HEK293 (cell line): ENCODE results near the gene PHF3.
"Not testable (repeated sequence)": the region's sequence is repeated elsewhere in the genome, so short reads cannot be mapped to it uniquely, and the experiment has no call there.

Source experiments
- CTCF ChIA-PET: fragments of 350-600 bp; formaldehyde crosslinking; extraction: SDS; loops from one replicate; lab custom pipeline; 2021; ENCODE audit warnings: antibody characterized with exemption; lab: Yijun Ruan, JAX
- POLR2A ChIA-PET: fragments of 300-600 bp; formaldehyde crosslinking; extraction: SDS; loops from one replicate; lab custom pipeline; 2020; ENCODE audit warnings: antibody characterized with exemption, inconsistent platforms; lab: Yijun Ruan, JAX
- H3K27ac ChIP-seq: fragments of 200-500 bp; sonication (Bioruptor generic); 2 replicates; pipeline ENCODE4 v1.5.1; 2014; ENCODE audit warnings: low read depth, low read length, control low read depth, inconsistent platforms; ENCODE audit errors: extremely low read depth
- H3K36me3 ChIP-seq, 2 experiments: fragments of 200-500 bp in 1 of 2; sonication (Bioruptor generic) in 1 of 2; 1 replicate in 1 of 2; 2 replicates in 1 of 2; pipeline ENCODE4 v1.5.1; 2014 to 2017; ENCODE audit warnings: inconsistent platforms in 2 of 2, low read length in 2 of 2; ENCODE audit not compliant: control insufficient read depth in 2 of 2, insufficient read depth in 1 of 2
- H3K4me1 ChIP-seq: fragments of 200-500 bp; sonication (Bioruptor generic); 2 replicates; pipeline ENCODE4 v1.5.1; 2014; ENCODE audit warnings: mild to moderate bottlenecking, low read length, inconsistent platforms; ENCODE audit not compliant: control insufficient read depth, insufficient read depth
- H3K4me3 ChIP-seq: 2 replicates; pipeline ENCODE4 v1.5.1; 2011; ENCODE audit warnings: low read depth, mild to moderate bottlenecking, control low read depth, low read length, moderate library complexity
- H3K9me3 ChIP-seq: fragments of 200-500 bp; sonication (Bioruptor generic); 2 replicates; pipeline ENCODE4 v1.5.1; 2014; ENCODE audit warnings: low read depth, low read length, inconsistent platforms; ENCODE audit not compliant: control insufficient read depth, insufficient read depth
- CTCF ChIP-seq: fragments of 450-650 bp; formaldehyde crosslinking; IDR thresholded peaks from 2 replicates; pipeline ENCODE4 v1.5.1; 2016; ENCODE audit warnings: missing biosample characterization, missing genetic modification characterization
- FEZF1 ChIP-seq: fragments of 450-650 bp; formaldehyde crosslinking; IDR thresholded peaks from 2 replicates; pipeline ENCODE4 v1.5.1; 2016; ENCODE audit warnings: missing biosample characterization, missing genetic modification characterization
- GLI4 ChIP-seq: fragments of 450-650 bp; formaldehyde crosslinking; IDR thresholded peaks from 2 replicates; pipeline ENCODE4 v1.5.1; 2016; ENCODE audit warnings: missing biosample characterization, missing genetic modification characterization
- GLIS1 ChIP-seq: fragments of 450-650 bp; formaldehyde crosslinking; IDR thresholded peaks from 2 replicates; pipeline ENCODE4 v1.5.1; 2016; ENCODE audit warnings: missing biosample characterization, missing genetic modification characterization
- KLF1 ChIP-seq: fragments of 450-650 bp; formaldehyde crosslinking; IDR thresholded peaks from 2 replicates; pipeline ENCODE4 v1.5.1; 2016; ENCODE audit warnings: missing biosample characterization, missing genetic modification characterization
- PRDM2 ChIP-seq: fragments of 450-650 bp; formaldehyde crosslinking; IDR thresholded peaks from 2 replicates; pipeline ENCODE4 v1.5.1; 2016; ENCODE audit warnings: missing biosample characterization, missing genetic modification characterization, borderline replicate concordance
- SALL2 ChIP-seq: fragments of 450-650 bp; formaldehyde crosslinking; IDR thresholded peaks from 2 replicates; pipeline ENCODE4 v1.5.0; 2017; ENCODE audit warnings: missing biosample characterization, mild to moderate bottlenecking, missing genetic modification characterization, borderline replicate concordance
- SP3 ChIP-seq: fragments of 450-650 bp; formaldehyde crosslinking; IDR thresholded peaks from 2 replicates; pipeline ENCODE4 v1.5.1; 2016; ENCODE audit warnings: missing biosample characterization, missing genetic modification characterization
- SP7 ChIP-seq: fragments of 450-650 bp; formaldehyde crosslinking; IDR thresholded peaks from 2 replicates; pipeline ENCODE4 v1.5.1; 2016; ENCODE audit warnings: missing biosample characterization, missing genetic modification characterization
- ZBTB48 ChIP-seq: fragments of 450-650 bp; formaldehyde crosslinking; IDR thresholded peaks from 2 replicates; pipeline ENCODE4 v1.5.1; 2016; ENCODE audit warnings: missing biosample characterization, missing genetic modification characterization
- ZFHX2 ChIP-seq: fragments of 450-650 bp; formaldehyde crosslinking; conservative IDR thresholded peaks from 2 replicates; pipeline ENCODE4 v1.5.1; 2016; ENCODE audit warnings: missing biosample characterization, missing genetic modification characterization
- ZFP3 ChIP-seq: fragments of 450-650 bp; formaldehyde crosslinking; IDR thresholded peaks from 2 replicates; pipeline ENCODE4 v1.5.1; 2016; ENCODE audit warnings: low read depth, missing biosample characterization, missing genetic modification characterization
- ZNF140 ChIP-seq: fragments of 450-650 bp; formaldehyde crosslinking; IDR thresholded peaks from 2 replicates; pipeline ENCODE4 v1.5.1; 2016; ENCODE audit warnings: missing biosample characterization, missing genetic modification characterization
- ZNF174 ChIP-seq: fragments of 450-650 bp; formaldehyde crosslinking; IDR thresholded peaks from 2 replicates; pipeline ENCODE4 v1.5.0; 2017; ENCODE audit warnings: missing biosample characterization, mild to moderate bottlenecking, missing genetic modification characterization
- ZNF2 ChIP-seq: fragments of 450-650 bp; formaldehyde crosslinking; IDR thresholded peaks from 2 replicates; pipeline ENCODE4 v1.5.1; 2016; ENCODE audit warnings: missing biosample characterization, missing genetic modification characterization
- ZNF211 ChIP-seq: fragments of 450-650 bp; formaldehyde crosslinking; IDR thresholded peaks from 2 replicates; pipeline ENCODE4 v1.5.1; 2016; ENCODE audit warnings: low read depth, missing biosample characterization, missing genetic modification characterization
- ZNF23 ChIP-seq: fragments of 450-650 bp; formaldehyde crosslinking; IDR thresholded peaks from 2 replicates; pipeline ENCODE4 v1.5.1; 2016; ENCODE audit warnings: missing biosample characterization, missing genetic modification characterization, borderline replicate concordance
- ZNF24 ChIP-seq: fragments of 450-650 bp; formaldehyde crosslinking; IDR thresholded peaks from 2 replicates; pipeline ENCODE4 v1.5.1; 2016; ENCODE audit warnings: missing biosample characterization, missing genetic modification characterization
- ZNF302 ChIP-seq: fragments of 450-650 bp; formaldehyde crosslinking; IDR thresholded peaks from 2 replicates; pipeline ENCODE4 v1.5.1; 2016; ENCODE audit warnings: missing biosample characterization, missing genetic modification characterization, low read depth
- ZNF391 ChIP-seq: fragments of 450-650 bp; formaldehyde crosslinking; IDR thresholded peaks from 2 replicates; pipeline ENCODE4 v1.5.1; 2016; ENCODE audit warnings: low read depth, missing biosample characterization, missing genetic modification characterization, borderline replicate concordance
- ZNF629 ChIP-seq: fragments of 450-650 bp; formaldehyde crosslinking; IDR thresholded peaks from 2 replicates; pipeline ENCODE4 v1.5.1; 2017; ENCODE audit warnings: missing biosample characterization, missing genetic modification characterization
- ZNF670 ChIP-seq: fragments of 450-650 bp; formaldehyde crosslinking; IDR thresholded peaks from 2 replicates; pipeline ENCODE4 v1.5.1; 2016; ENCODE audit warnings: missing biosample characterization, missing genetic modification characterization, low read depth
- ZNF677 ChIP-seq: fragments of 450-650 bp; IDR thresholded peaks from 2 replicates; pipeline ENCODE4 v1.5.0; 2018; ENCODE audit warnings: missing biosample characterization, mild to moderate bottlenecking, missing genetic modification characterization, moderate library complexity
- ZNF76 ChIP-seq: fragments of 450-650 bp; formaldehyde crosslinking; IDR thresholded peaks from 2 replicates; pipeline ENCODE4; 2016; ENCODE audit warnings: low read depth, missing biosample characterization, missing genetic modification characterization, borderline replicate concordance
- ZNF792 ChIP-seq: fragments of 450-650 bp; formaldehyde crosslinking; IDR thresholded peaks from 2 replicates; pipeline ENCODE4 v1.5.1; 2016; ENCODE audit warnings: missing biosample characterization, missing genetic modification characterization

PHF3 gene

GRCh38 chr6:63757275-63757674 is 121.7 kb downstream of the PHF3 start:
- H3K27ac ChIP-seq, H3K36me3 ChIP-seq, H3K9me3 ChIP-seq, CTCF ChIA-PET, H3K4me1 ChIP-seq, POLR2A ChIA-PET, H3K4me3 ChIP-seq: not testable (repeated sequence)

DNA sequence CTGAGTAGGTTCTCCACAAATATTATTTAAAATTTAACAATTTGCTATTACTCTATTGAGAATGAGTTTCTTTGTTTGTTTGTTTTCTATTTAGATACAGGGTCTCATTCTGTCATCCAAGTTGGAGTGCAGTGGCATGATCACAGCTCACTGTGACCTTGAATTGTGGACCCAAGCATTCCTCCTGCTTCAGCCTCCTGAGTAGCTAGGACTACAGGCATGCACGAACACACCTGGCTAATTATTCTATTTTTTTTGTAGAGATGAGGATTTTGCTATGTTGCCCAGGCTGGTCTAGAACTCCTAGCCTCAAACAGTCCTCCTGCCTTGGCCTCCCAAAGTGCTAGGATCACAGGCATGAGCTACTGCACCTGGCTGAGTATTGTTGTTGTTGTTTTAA is 122.2 kb downstream of the PHF3 start:
- TF ChIP-seq ZNF174 (tag by site-specific recombination) (no peak), GLI4 (tag by site-specific recombination) (no peak), ZNF140 (tag by site-specific recombination) (no peak), KLF1 (tag by site-specific recombination) (no peak), ZNF24 (tag by site-specific recombination) (no peak), ZNF302 (no peak), ZNF792 (tag by site-specific recombination) (no peak), ZNF211 (tag by site-specific recombination) (no peak)
- TF ChIP-seq, all 188 proteins: peak for 0
- Histone ChIP-seq H3K36me3 (no peaks in the 10 kb centered on the region), H3K4me1 (no peaks in the 10 kb centered on the region), H3K9me3 (no peaks in the 10 kb centered on the region), H3K27ac (no peak overlapping the region), H3K4me3 (no peak overlapping the region)
- CTCF ChIA-PET = interaction anchor here (5.9 kb wide), 1 partner anchor 405 kb away, joined by 50 read pairs; no protein-coding TSS in a partner anchor
- POLR2A ChIA-PET = no interaction called here

- POLR2A ChIA-PET = no interaction called here
- CTCF ChIA-PET = interaction anchor here (0.5 to 5.9 kb wide), 4 partner anchors 161 to 1850 kb away, joined by 3 to 50 read pairs (median 4); no protein-coding TSS in a partner anchor
- Histone ChIP-seq H3K9me3 (no peaks in the 10 kb centered on the region), H3K36me3 (no peaks in the 10 kb centered on the region), H3K27ac (no peak overlapping the region), H3K4me1 (no peaks in the 10 kb centered on the region), H3K4me3 (no peak overlapping the region)
- TF ChIP-seq SALL2 (tag by site-specific recombination) (no peak), SP3 (tag by site-specific recombination) (no peak), ZNF670 (tag by site-specific recombination) (no peak), ZFP3 (tag by site-specific recombination) (no peak), SP7 (tag by site-specific recombination) (no peak), GLIS1 (tag by site-specific recombination) (no peak), ZNF76 (no peak), ZNF23 (tag by site-specific recombination) (no peak), ZFHX2 (no peak), ZNF391 (tag by site-specific recombination) (no peak), FEZF1 (tag by site-specific recombination) (no peak), ZNF629 (tag by site-specific recombination) (no peak), CTCF (no peak), ZBTB48 (tag by site-specific recombination) (no peak), ZNF2 (no peak), PRDM2 (tag by site-specific recombination) (no peak), ZNF677 (tag by site-specific recombination) (no peak)
Measured at GRCh38 chr6:63759605-63760105, 124.1 kb downstream of the PHF3 start.
